ENCODE measurements around the gene CTAG1B.
"Not testable (repeated sequence)": the region's sequence is repeated elsewhere in the genome, so short reads cannot be mapped to it uniquely, and the experiment has no call there.

Gene CTAG1B

GRCh38 chrX:154590415-154590814, 28.7 kb downstream of the CTAG1B start:
- DNase-seq (ENCODE audit: low read depth in 2 of 3, low spot score in 1 of 3): not testable (repeated sequence)

DNA sequence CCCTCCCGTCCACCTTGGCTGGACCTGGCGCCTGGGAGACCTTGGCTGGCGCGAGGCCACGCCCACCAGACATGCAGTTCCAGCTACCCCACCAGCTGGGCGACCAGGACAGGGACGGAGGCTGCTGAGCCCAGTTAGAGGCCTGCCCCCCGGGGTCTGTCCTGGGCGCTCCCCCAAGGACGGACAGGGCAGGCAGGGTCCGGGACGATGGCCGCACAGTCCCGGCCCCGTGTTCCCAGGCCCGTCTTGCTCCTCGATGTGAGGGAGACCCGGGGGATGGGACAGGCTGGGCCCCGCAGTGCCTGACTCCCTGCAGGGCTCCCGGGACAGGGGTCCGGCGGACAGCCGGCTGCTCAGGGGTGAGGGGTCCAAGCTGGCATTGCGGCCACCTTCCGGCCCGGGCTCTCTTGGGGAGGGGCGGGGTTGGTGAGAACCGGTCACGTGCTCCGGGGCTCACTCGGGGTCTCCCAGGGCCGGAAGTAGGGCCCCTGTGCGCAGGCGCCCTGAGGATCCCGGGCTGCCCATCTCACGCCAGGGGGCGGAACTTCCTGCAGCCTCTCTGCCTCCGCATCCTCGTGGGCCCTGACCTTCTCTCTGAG, 34.4 kb downstream of the CTAG1B start, which contains the start of gene CTAG1A:
Gene CTAG1A, plus strand, starts transcription at position 549 of the 599 bp plus-strand sequence. CDS start 74 bp downstream, outside the sequence.
- not testable (repeated sequence) for DNase-seq (ENCODE audit: low read depth in 2 of 3, low spot score in 1 of 3)

DNA sequence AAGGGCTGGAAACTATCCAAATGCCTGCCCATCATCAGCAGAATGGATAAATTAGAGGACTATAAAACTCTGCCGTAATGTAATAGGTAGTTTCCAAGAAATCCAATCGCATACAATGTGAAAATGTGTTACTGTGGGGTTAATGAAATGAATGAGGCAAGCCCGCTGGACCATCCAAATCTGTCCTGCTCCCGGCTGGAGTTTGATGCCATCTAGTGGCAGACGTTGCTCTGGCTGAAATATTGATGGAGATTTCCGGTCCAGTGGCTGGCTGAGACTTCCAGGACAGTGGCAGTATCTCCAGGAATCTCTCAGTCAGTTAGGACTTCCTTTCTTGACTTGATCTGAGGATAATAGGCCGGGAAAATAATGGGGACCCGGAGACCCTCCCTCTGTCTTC, 36.1 kb downstream of the CTAG1B start:
- not testable (repeated sequence) for DNase-seq (ENCODE audit: low read depth in 2 of 3, low spot score in 1 of 3)

DNA sequence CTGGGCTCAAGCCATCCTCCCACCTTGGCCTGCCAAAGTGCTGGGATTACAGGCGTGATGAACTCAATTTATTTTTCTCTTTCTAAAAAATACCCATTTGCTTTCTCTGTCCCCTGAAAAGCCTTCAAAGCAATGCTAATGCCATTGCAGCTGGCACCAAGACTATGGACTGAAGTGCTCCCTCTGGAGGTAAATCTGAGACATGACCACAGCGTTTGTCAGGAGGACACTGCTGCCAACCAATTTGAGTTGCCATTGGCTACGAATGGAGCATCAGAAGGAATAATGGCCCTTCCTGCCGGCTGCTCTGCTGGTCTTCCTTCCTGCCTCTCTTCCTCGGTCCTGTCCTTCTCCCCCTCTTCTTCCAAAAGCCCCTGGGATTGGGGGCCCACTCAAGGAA, 44.0 kb downstream of the CTAG1B start:
- DNase-seq (ENCODE audit: low read depth in 2 of 3, low spot score in 1 of 3): not testable (repeated sequence)

DNA sequence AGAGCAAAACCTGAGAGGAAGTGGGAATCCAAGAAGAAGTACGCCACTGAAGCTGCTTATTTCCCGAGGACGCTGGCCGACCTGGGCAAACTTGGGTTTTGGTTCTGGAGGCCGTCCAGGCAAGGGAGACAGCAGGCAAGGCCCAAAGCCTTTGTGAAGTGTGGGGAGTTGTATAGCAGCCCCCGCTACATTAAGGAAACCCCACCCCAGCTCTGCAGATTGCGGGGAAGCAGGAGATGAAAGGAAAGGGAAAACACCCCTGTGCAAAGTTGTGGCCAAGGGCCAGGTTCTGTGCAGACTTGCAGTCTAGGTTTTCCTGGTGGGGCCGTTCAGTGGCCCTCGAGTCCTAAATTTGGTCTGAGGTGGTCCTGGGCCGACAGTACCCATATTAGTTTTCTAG, 46.0 kb downstream of the CTAG1B start:
- DNase-seq (ENCODE audit: low read depth in 2 of 3, low spot score in 1 of 3): not testable (repeated sequence)

- DNase-seq (ENCODE audit: low read depth in 2 of 3, low spot score in 1 of 3): not testable (repeated sequence)
These were observed 48.7 kb downstream of the CTAG1B start for GRCh38 chrX:154570361-154570760.
